ENCODE data around the gene ULK1.

GRCh38 chr12:131914179-131914702 lies 19.8 kb downstream of the ULK1 start:
- TF ChIP-seq CTCF (conservative IDR thresholded peaks at IDR 0.05; ENCODE audit: low read depth, low read length): no peak
- TF ChIP-seq EZH2phosphoT487 (IDR thresholded peaks at IDR 0.05; ENCODE audit: borderline replicate concordance, low read length): no peak

Data from PC-3 (cell line).